T-helper 2 cell treated with Interferon-gamma antibody and Interleukin-4, amounts not matched to agents 100 ng/mL and 5 ng/mL, for 36 hours (primary cell): ENCODE measurements around the gene CENPS. TPM values are rescaled to one million over a fixed set of nuclear protein-coding genes. Genes with fewer than 3 reads are reported as not detected.
"Not testable (repeated sequence)": the region's sequence is repeated elsewhere in the genome, so short reads cannot be mapped to it uniquely, and the experiment has no call there.

Source experiments
- intact Hi-C: fragments of 100-400 bp; cut with micrococcal nuclease; formaldehyde crosslinking; loops from one replicate; pipeline ENCODE4 v1.15.1; 2023
- total RNA-seq: library from RNA; stranded (reverse); gene quantifications from 2 replicates; pipeline ENCODE4 v1.2.3, GENCODE V29; 2022

CENPS gene
- total RNA-seq, 1 donor from 2014 or later: 20.9 TPM

- intact Hi-C loops: no loop called here
These were observed 20.1 kb downstream of the CENPS start for GRCh38 chr1:10450156-10450814.

GRCh38 chr1:10450836-10451235 is 20.6 kb downstream of the CENPS start:
- intact Hi-C loops: no loop called here

GRCh38 chr1:10451287-10451686 is 21.1 kb downstream of the CENPS start:
- intact Hi-C loops: no loop called here

GRCh38 chr1:10456048-10456447 is 25.8 kb downstream of the CENPS start:
- intact Hi-C loops: no loop called here

- intact Hi-C loops: no loop called here
These were observed 26.4 kb downstream of the CENPS start for GRCh38 chr1:10456661-10457060.

- intact Hi-C loops: not testable (repeated sequence)
These were observed 27.2 kb downstream of the CENPS start for GRCh38 chr1:10457462-10457861.

- intact Hi-C loops: no loop called here
These were observed 27.6 kb downstream of the CENPS start for GRCh38 chr1:10457875-10458274.

GRCh38 chr1:10459184-10459583 is 29.0 kb downstream of the CENPS start:
- intact Hi-C loops: no loop called here

- intact Hi-C loops: no loop called here
These were observed 36.8 kb downstream of the CENPS start for GRCh38 chr1:10467078-10467477.

GRCh38 chr1:10470043-10470442 is 39.8 kb downstream of the CENPS start:
- intact Hi-C loops: loop anchor here (5.0 kb wide), 2 partner anchors 1043 to 1512 kb away; partner anchors contain the start of gene MFN2

GRCh38 chr1:10471411-10472219 is 41.4 kb downstream of the CENPS start:
- intact Hi-C loops: loop anchor here (1.0 to 5.0 kb wide), 6 partner anchors 23 to 1511 kb away; partner anchors contain the start of genes CENPS, MFN2 and TARDBP

- intact Hi-C loops: loop anchor here (1.0 to 5.0 kb wide), 6 partner anchors 22 to 1510 kb away; partner anchors contain the start of genes CENPS, MFN2 and TARDBP
These were observed 42.2 kb downstream of the CENPS start, which contains the start of gene DFFA for GRCh38 chr1:10472220-10473144. TSS of gene DFFA (minus strand) at chr1:10472529. CDS start at chr1:10472458, 71 bp downstream.

- intact Hi-C loops: loop anchor here (5.0 kb wide), 2 partner anchors 1046 to 1509 kb away; partner anchors contain the start of gene MFN2
These were observed 43.0 kb downstream of the CENPS start for GRCh38 chr1:10473145-10473765.

- intact Hi-C loops: loop anchor here (1.0 to 5.0 kb wide), 5 partner anchors 37 to 1508 kb away; partner anchors contain the start of genes CTNNBIP1, MFN2 and UBE4B
These were observed 44.0 kb downstream of the CENPS start for GRCh38 chr1:10474309-10474612.

GRCh38 chr1:10474613-10475507 is 44.6 kb downstream of the CENPS start, which contains the start of gene PEX14:
TSS of gene PEX14 (plus strand) at chr1:10474950. CDS start at chr1:10474967, 17 bp downstream.
- intact Hi-C loops: loop anchor here (1.0 to 5.0 kb wide), 5 partner anchors 36 to 1507 kb away; partner anchors contain the start of genes CTNNBIP1, MFN2 and UBE4B

GRCh38 chr1:10475510-10475909 is 45.3 kb downstream of the CENPS start:
- intact Hi-C loops: loop anchor here (2.0 kb wide), 2 partner anchors 443 to 565 kb away; partner anchors contain the start of genes CTNNBIP1 and UBE4B

GRCh38 chr1:10479296-10479695 is 49.1 kb downstream of the CENPS start:
- intact Hi-C loops: no loop called here

GRCh38 chr1:10480614-10481013 is 50.4 kb downstream of the CENPS start:
- intact Hi-C loops: no loop called here

GRCh38 chr1:10484521-10484920 is 54.3 kb downstream of the CENPS start:
- intact Hi-C loops: no loop called here
